Mononuclear cell (primary cell): ENCODE results near the gene KANSL1L. TPM values are rescaled to one million over a fixed set of nuclear protein-coding genes. Genes with fewer than 3 reads are reported as not detected.

ENCODE experiments used
- total RNA-seq: library from RNA; depleted of rRNA; stranded (reverse); fragments of >200 nt; gene quantifications from one replicate; pipeline ENCODE4 v1.2.3, GENCODE V29; 2012

Gene KANSL1L
- total RNA-seq, 1 donor, result 15.4 TPM

Other genes starting within 250 kb of the KANSL1L start
- gene RPE, start 168.8 kb downstream of the KANSL1L start, total RNA-seq, result 17.9 TPM
- gene ACADL, start 54.0 kb upstream of the KANSL1L start, total RNA-seq, result not detected
- gene MYL1, start 143.8 kb upstream of the KANSL1L start, total RNA-seq, result not detected